ENCODE data around the gene PYCR2.
A peak's percentile ranks its signal among the peaks of the same experiment; 100 is the strongest.
"Not testable (repeated sequence)": the region's sequence is repeated elsewhere in the genome, so short reads cannot be mapped to it uniquely, and the experiment has no call there.

The PYCR2 gene

DNA sequence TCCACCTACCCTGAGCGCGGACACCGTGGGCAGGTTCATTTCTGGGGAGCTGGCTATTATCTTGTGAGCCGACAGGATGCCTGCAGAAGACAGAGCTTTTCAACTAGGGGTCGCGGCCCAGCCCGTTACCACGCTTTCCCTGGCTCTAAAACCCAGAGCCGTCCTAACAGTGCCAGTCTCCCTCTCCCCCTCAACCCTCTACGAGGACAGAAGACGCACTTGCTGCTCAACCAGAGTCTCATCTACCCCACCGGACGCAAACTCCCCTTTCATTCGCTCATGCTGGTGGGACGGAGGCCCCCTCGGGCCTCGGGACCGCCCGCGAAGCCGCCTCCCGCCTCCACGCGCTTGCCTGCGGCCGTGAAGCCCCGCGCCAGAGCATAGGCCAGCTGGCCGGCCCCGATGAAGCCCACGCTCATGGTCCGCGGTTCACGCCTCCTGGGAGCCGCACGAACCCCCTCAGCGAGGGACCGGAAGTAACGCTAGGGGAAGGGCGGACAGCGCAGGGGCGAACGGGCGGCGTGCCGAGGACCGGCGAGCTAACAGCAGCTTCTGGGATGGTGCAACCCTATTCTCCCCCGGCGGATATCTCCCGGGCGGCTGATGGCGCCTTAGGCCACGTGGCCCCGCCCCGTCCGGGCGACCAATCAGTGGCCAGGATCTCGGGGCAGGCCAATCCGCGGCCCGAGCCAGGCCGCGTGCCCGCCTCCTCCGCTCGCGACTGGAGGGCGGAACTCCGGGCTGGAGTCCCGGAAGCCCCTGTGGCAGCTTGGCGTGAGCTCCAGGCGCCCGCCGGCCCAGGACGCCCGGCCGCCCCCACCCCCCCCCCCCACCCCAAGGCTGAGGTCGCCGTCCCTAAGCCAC lies at the start of gene PYCR2:
Gene PYCR2, minus strand, starts transcription at position 559 of the 864 bp plus-strand sequence. Its CDS starts 140 bp downstream, at position 419.
- peak; percentile 84 for DNase-seq

DNA sequence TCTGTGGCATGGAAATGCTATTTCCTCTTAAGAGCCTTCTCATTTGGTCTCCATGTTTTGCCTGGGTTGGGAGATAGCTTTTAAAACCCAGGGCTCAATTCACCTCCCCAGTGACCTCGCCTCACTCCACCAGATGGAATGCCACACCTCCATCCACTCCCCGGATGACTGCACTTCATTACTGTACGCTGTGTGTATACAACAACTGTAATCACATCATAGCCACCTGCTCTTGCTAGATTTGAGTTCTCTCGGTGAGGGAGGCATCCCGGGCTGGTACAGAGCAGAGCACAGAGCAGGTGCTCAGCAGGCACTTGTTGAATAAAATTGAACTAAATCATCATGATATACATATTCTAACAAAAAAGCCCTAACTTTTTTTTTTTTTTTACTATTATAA lies 49.1 kb upstream of the PYCR2 start:
- DNase-seq: no peak

DNA sequence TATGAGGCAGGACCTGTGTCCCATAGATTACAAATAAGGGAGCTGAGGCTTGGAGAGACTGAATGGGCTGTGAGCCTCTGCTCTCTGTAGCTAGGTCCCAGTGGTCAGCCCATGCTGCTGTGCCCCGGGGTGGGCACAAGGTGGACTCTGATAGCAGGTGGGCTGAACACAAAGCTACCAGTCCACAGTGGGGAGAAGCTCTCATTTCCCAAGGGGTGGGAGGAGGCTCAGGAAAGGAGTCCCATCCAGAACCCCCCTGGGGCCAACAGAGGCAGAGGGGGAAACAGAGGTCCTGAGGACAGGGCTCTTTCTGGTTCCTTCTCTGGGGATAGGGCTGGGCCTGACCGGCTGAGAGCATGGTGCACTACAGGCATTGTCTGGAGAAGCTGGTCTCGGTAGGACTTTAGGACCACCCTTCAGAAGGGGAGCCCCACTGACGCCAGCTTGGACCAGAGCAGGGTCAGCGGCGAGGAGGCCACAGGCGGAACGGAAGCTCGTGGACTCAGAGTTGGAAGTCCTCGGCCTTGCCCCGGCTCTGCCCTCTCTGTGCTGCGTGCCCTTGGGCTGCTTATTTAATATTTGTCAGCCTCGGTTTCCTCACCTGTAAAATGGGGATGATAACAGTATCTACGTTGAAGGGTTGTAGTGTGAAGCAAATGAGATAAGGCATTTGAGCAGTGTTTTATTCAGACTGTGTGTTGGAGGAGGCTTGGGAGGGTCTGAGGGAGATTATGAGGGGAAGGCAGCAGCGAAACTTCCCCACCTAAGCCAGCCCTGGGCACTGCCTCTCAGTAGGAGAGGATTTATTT lies 48.5 kb upstream of the PYCR2 start:
- DNase-seq: no peak

- DNase-seq: not testable (repeated sequence)
Observed at GRCh38 chr1:225970592-225971157, 46.6 kb upstream of the PYCR2 start.

DNA sequence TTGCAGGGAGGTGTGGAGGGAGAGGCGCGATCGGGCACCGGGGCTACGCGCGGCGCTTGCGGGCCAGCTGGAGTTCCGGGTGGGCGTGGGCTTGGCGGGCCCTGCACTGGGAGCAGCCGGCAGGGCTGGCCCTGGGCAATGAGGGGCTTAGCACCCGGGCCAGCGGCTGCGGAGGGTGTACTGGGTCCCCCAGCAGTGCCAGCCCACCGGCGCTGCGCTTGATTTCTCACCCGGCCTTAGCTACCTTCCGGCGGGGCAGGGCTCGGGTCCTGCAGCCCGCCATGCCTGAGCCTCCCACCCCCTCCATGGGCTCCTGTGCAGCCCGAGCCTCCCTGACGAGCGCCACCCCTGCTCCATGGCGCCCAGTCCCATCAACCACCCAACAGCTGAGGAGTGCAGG lies 45.7 kb upstream of the PYCR2 start:
- not testable (repeated sequence) for DNase-seq

DNA sequence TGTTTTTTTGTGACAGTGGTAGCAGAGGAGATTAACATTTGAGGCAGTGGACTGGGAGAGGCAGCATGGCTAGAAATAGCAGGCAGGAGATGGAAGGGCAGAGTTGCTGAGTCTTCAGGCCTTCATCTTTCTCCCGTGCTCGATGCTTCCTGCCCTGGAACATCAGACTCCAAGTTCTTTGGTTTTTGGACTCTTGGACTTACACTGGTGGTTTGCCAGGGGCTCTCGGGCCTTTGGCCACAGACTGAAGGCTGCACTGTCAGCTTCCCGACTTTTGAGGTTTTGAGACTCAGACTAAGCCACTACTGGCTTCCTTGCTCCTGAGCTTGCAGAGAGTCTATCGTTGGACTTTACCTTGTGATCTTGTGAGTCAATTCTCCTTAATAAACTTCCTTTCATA lies 41.2 kb upstream of the PYCR2 start:
- DNase-seq: no peak

GRCh38 chr1:225963735-225964530 lies 39.9 kb upstream of the PYCR2 start:
- DNase-seq: no peak

- DNase-seq: no peak
Observed at GRCh38 chr1:225962440-225962975, 38.5 kb upstream of the PYCR2 start.

GRCh38 chr1:225961659-225962439 lies 37.8 kb upstream of the PYCR2 start:
- no peak for DNase-seq

- no peak for DNase-seq
Observed at GRCh38 chr1:225958041-225958440, 34.0 kb upstream of the PYCR2 start.

DNA sequence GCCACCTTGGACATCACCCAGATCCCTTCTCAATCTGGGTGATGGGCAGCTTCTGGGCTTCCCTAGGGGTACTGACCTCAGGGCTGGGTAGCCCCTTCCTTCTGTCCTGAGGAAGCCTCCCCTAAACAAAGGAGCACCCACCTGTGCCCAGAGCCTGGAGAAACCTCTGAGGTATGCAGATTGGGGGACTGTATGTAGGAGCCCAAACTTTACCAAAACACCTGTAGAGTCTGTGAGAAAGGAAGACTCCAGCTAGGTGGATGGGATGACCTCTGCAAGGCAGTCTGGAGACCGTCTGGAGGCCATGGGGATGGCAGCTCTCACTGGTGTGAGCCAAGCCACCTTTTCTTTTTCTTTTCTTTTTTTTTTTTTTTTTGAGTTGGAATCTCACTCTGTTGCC lies 30.7 kb upstream of the PYCR2 start:
- DNase-seq: no peak

DNA sequence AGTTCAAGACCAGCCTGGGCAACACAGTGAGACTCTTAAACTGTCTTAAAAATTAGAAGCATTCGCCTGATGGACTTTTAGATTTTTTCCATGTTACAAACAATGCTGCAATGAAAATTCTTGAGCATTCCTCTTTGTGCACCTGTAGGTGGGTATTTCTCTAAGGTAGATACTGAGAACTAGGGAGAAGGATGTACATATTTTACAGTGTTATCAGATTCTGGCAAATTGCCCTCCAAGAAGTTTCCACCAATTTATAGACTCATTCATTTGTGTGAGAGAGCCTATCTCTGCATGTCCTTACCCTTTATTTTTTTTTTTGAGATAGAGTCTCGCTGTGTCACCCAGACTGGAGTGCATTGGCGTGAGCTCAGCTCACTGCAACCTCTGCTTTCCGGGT lies 29.3 kb upstream of the PYCR2 start:
- DNase-seq: no peak

GRCh38 chr1:225950905-225951497 lies 27.0 kb upstream of the PYCR2 start:
- DNase-seq: no peak

GRCh38 chr1:225949041-225949440 lies 25.0 kb upstream of the PYCR2 start:
- no peak for DNase-seq

DNA sequence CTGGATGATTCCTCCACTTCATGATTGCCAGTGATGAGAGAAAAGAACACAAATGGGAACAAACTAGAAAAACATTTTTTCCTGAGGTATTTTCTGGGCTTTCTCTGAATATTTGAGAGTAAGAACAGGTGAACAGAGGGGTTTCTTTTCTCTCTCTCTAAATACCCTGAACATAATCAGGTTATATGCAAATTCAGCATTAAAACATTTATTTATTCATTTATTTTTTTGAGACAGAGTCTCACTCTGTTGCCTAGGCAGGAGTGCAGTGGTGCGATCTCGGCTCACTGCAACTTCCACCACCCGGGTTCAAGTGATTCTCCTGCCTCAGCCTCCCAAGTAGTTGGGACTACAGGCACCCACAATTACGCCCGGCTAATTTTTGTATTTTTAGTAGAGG lies 22.8 kb upstream of the PYCR2 start:
- DNase-seq: no peak

GRCh38 chr1:225946082-225946620 lies 22.1 kb upstream of the PYCR2 start:
- no peak for DNase-seq

- no peak for DNase-seq
Observed at GRCh38 chr1:225945564-225945963, 21.5 kb upstream of the PYCR2 start.

DNA sequence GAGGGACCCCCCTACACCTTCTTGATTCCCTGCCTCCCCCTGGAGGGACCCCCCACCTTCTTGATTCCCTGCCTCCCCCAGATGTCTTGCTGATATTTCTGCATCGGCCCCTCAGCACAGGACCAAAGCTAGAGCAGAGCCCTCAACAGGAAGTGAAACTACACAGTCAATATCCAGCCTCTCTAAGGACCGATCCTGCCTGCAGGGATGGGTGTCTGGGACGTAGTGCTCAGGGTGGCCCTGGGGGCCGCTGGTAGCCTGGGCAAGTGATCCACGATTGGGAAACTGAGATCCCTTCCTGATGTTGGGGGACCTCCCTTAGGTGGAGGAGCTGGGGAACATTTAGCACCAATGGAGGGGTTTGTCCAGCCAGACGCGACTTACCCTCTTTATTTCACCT lies 20.9 kb upstream of the PYCR2 start:
- DNase-seq: no peak

DNA sequence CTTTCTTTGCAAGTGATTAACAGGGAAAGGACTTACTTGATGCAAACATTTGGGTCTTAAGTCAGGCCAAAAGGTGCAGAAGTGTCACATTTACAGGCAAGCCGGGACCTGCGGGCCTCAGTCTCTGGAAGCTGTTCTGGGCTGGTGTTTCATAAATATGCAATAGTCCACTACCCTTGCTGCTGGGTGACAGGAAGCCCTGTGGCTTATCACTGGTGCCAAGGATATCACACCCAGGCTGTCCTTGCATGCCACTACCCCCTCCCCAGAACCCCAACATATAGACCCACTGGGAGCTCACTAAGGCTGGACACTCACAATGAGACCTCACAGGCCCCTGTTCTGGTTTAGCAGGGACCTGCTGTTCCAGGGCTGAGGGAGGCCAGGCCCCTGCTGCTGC lies 20.3 kb upstream of the PYCR2 start:
- DNase-seq: no peak

- DNase-seq: no peak
Observed at GRCh38 chr1:225943582-225943981, 19.5 kb upstream of the PYCR2 start.

DNA sequence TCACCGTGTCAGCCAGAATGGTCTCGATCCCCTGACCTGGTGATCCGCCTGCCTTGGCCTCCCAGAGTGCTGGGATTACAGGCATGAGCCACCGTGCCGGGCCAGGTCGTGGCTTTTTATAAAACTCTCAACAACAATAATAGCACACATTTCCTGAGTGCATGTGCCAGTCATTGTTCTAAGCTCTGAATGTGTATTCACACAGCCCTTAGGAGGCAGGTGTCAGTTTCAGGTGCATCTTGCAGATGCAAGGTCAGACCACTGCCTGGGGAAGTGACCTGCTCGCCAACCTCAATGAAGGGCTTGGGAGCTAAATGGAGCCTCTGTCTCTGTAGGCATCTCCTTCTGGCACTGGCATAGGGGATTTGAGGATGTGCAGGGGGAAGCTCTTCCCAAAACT lies 18.5 kb upstream of the PYCR2 start:
- DNase-seq: no peak

Measured in GOT3 (cell line).